HG03460 (cell line): ENCODE data around the gene NCAM1.

Source experiments
- ATAC-seq: cut with Tn5 transposase; IDR thresholded peaks from one replicate; pipeline ENCODE4 v1.9.1; 2021; ENCODE audit not compliant: unreplicated experiment

Gene NCAM1

GRCh38 chr11:113083571-113083970 lies 122.4 kb downstream of the NCAM1 start:
- ATAC-seq: no peak

- no peak for ATAC-seq
These were observed 123.1 kb downstream of the NCAM1 start for GRCh38 chr11:113084297-113084696.

GRCh38 chr11:113085446-113085845 lies 124.2 kb downstream of the NCAM1 start:
- ATAC-seq: no peak

- ATAC-seq: no peak
These were observed 126.5 kb downstream of the NCAM1 start for GRCh38 chr11:113087706-113088105.

GRCh38 chr11:113090716-113091480 lies 129.7 kb downstream of the NCAM1 start:
- ATAC-seq: no peak

GRCh38 chr11:113091481-113091780 lies 130.2 kb downstream of the NCAM1 start:
- ATAC-seq: no peak

GRCh38 chr11:113096648-113097047 lies 135.4 kb downstream of the NCAM1 start:
- ATAC-seq: no peak

- ATAC-seq: no peak
These were observed 142.9 kb downstream of the NCAM1 start for GRCh38 chr11:113103932-113104690.

- ATAC-seq: no peak
These were observed 143.6 kb downstream of the NCAM1 start for GRCh38 chr11:113104691-113105251.

GRCh38 chr11:113105592-113105991 lies 144.4 kb downstream of the NCAM1 start:
- ATAC-seq: no peak

GRCh38 chr11:113106507-113106906 lies 145.3 kb downstream of the NCAM1 start:
- no peak for ATAC-seq

- no peak for ATAC-seq
These were observed 148.8 kb downstream of the NCAM1 start for GRCh38 chr11:113110046-113110445.

- ATAC-seq: no peak
These were observed 149.9 kb downstream of the NCAM1 start for GRCh38 chr11:113111156-113111555.

- no peak for ATAC-seq
These were observed 151.1 kb downstream of the NCAM1 start for GRCh38 chr11:113112307-113112706.

- ATAC-seq: no peak
These were observed 152.8 kb downstream of the NCAM1 start for GRCh38 chr11:113113801-113114704.

- ATAC-seq: no peak
These were observed 153.4 kb downstream of the NCAM1 start for GRCh38 chr11:113114705-113115027.

GRCh38 chr11:113118104-113118503 lies 156.9 kb downstream of the NCAM1 start:
- ATAC-seq: no peak

GRCh38 chr11:113119074-113119473 lies 157.9 kb downstream of the NCAM1 start:
- ATAC-seq: no peak

- ATAC-seq: no peak
These were observed 158.9 kb downstream of the NCAM1 start for GRCh38 chr11:113119966-113120736.

GRCh38 chr11:113121746-113122145 lies 160.5 kb downstream of the NCAM1 start:
- ATAC-seq: no peak

- no peak for ATAC-seq
These were observed 162.8 kb downstream of the NCAM1 start for GRCh38 chr11:113124006-113124405.
